ENCODE results near the gene FAM184A. TPM values are rescaled to one million over a fixed set of nuclear protein-coding genes. Genes with fewer than 3 reads are reported as not detected.

The FAM184A gene
- total RNA-seq, 4 donors from 2014 or later, result 7.6 to 11.2 (median 9.0) TPM

DNA sequence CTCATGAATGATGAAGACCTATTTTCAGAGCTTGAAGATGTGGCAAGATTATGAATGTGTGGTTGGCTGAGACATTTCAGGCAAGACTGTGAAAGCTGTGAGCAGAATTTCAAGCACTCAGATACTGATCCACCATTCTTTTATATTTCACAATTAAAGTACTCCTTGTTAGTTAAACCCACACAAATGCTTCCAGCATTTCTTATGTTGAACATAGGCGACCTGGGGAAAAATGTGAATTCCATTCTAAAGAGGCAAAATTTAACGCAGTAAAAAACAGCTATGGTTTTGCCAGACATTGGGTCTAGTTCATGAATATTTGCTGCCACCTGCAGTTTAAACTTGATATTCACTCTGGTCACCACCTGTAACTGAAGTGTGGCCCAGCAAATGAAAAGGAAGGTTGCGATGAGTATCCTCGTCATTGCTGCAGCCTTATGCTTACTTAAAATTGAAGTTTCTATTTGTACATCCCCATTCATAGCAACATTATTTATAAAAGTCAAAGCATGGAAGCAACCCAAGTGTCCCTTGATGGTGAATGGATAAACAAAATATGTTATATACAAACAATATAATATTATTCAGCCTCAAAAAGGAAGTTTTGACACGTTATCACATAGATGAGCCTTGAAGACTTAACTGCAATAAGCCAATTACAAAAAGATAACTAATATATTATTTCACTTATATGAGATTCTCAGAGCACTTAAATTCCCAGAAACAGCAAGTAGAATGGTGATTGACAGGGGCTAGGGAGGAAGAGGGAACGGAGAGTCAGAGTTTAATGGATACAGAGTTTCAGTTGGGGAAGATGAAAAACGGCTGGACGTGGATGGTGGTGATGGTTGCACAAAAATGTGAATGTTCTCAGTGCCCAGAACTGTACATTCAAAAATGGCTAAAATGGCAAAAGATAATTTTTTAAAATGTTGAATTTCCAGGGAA is 32.4 kb upstream of the FAM184A start:
- TF ChIP-seq CTCF (IDR thresholded peaks at IDR 0.05), result peak; percentile 62 to 73 (median 71)
- no peak for TF ChIP-seq POLR2AphosphoS5 (IDR thresholded peaks at IDR 0.05)
- no peak for TF ChIP-seq POLR2A (IDR thresholded peaks at IDR 0.05; ENCODE audit: low read depth)
- DNase-seq (ENCODE audit: extremely low spot score), result peak; percentile 34
- Histone ChIP-seq H3K9me3 (no peaks in the 10 kb centered on the region), H3K4me1 (peaks cover 0 to 12% (median 9%) of the 10 kb centered on the region in 4 donors), H3K4me3 (no peak overlapping the region), H3K27ac (replicated peaks in 1 of 4) (no peak overlapping the region), H3K36me3 (no peaks in the 10 kb centered on the region), H3K27me3 (no peaks in the 10 kb centered on the region)
- intact Hi-C loops (cut with DNase I), result loop anchor here (1.0 kb wide), 1 partner anchor 143 kb away; no protein-coding TSS in a partner anchor
- WGBS, result 36% methylated on average over 8 of the region's 8 CpGs

- intact Hi-C loops (cut with DNase I), result loop anchor here (1.0 to 2.0 kb wide), 2 partner anchors 31 to 141 kb away; partner anchors contain the start of gene FAM184A
- peaks cover 0 to 12% (median 9%) of the 10 kb centered on the region in 4 donors for H3K4me1 ChIP-seq
- no peaks in the 10 kb centered on the region for H3K27me3 ChIP-seq
- no peak overlapping the region for H3K27ac ChIP-seq (replicated peaks in 1 of 4)
- H3K36me3 ChIP-seq, result no peaks in the 10 kb centered on the region
- DNase-seq (ENCODE audit: extremely low spot score), result no peak
- TF ChIP-seq POLR2AphosphoS5 (IDR thresholded peaks at IDR 0.05), result no peak
- no peak for TF ChIP-seq CTCF (IDR thresholded peaks at IDR 0.05)
- no peak for TF ChIP-seq EP300 (IDR thresholded peaks at IDR 0.05)
- TF ChIP-seq POLR2A (IDR thresholded peaks at IDR 0.05; ENCODE audit: low read depth), result no peak
- H3K9me3 ChIP-seq, result no peaks in the 10 kb centered on the region
- no peak overlapping the region for H3K4me3 ChIP-seq
- 83% methylated on average over 8 of the region's 8 CpGs for WGBS
Observed at GRCh38 chr6:119109654-119110325, 31.3 kb upstream of the FAM184A start.

- H3K27me3 ChIP-seq, result no peaks in the 10 kb centered on the region
- 81% methylated on average over 3 of the region's 3 CpGs for WGBS
- H3K27ac ChIP-seq (replicated peaks in 1 of 4), result no peak overlapping the region
- H3K4me3 ChIP-seq, result no peak overlapping the region
- H3K9me3 ChIP-seq, result no peaks in the 10 kb centered on the region
- DNase-seq (ENCODE audit: extremely low spot score), result no peak
- TF ChIP-seq CTCF (IDR thresholded peaks at IDR 0.05) (no peak), POLR2AphosphoS5 (IDR thresholded peaks at IDR 0.05) (no peak), POLR2A (IDR thresholded peaks at IDR 0.05; ENCODE audit: low read depth) (no peak), EP300 (IDR thresholded peaks at IDR 0.05) (no peak)
- H3K36me3 ChIP-seq, result no peaks in the 10 kb centered on the region
- intact Hi-C loops (cut with DNase I), result loop anchor here (2.0 kb wide), 1 partner anchor 29 kb away; the partner anchor contains the start of gene FAM184A
- peaks cover 0 to 12% (median 9%) of the 10 kb centered on the region in 4 donors for H3K4me1 ChIP-seq
Observed at GRCh38 chr6:119108076-119108475, 29.6 kb upstream of the FAM184A start.

- no peak overlapping the region for H3K27ac ChIP-seq (replicated peaks in 1 of 4)
- H3K4me3 ChIP-seq, result no peak overlapping the region
- WGBS, result 63% methylated on average over 5 of the region's 5 CpGs
- intact Hi-C loops (cut with DNase I), result no loop called here
- no peaks in the 10 kb centered on the region for H3K27me3 ChIP-seq
- TF ChIP-seq POLR2A (IDR thresholded peaks at IDR 0.05; ENCODE audit: low read depth), result no peak
- TF ChIP-seq POLR2AphosphoS5 (IDR thresholded peaks at IDR 0.05), result no peak
- no peak for TF ChIP-seq EP300 (IDR thresholded peaks at IDR 0.05)
- no peak for TF ChIP-seq CTCF (IDR thresholded peaks at IDR 0.05)
- no peak for DNase-seq (ENCODE audit: extremely low spot score)
- no peaks in the 10 kb centered on the region for H3K36me3 ChIP-seq
- no peaks in the 10 kb centered on the region for H3K9me3 ChIP-seq
- peaks cover 0 to 6% (median 3%) of the 10 kb centered on the region in 4 donors for H3K4me1 ChIP-seq
Observed at GRCh38 chr6:119105282-119105681, 26.8 kb upstream of the FAM184A start.

All from esophagus muscularis mucosa (tissue), 4 donors.